Stimulated activated CD8-positive, alpha-beta memory T cell treated with anti-CD3 and anti-CD28 coated beads, Interleukin-2, amount 100 ng/mL, for 48 hours (primary cell): ENCODE results near the gene SRRM5.
"Not testable (repeated sequence)": the region's sequence is repeated elsewhere in the genome, so short reads cannot be mapped to it uniquely, and the experiment has no call there.

Experiments
- DNase-seq, 2 donors: peaks; one replicate each; pipeline ENCODE4 v3.0.0-alpha.2; 2020; ENCODE audit warnings: low read depth in 2 of 2

SRRM5 gene

GRCh38 chr19:43591904-43592772 is 19.8 kb upstream of the SRRM5 start:
- DNase-seq = no peak

- no peak for DNase-seq
These were observed 19.0 kb upstream of the SRRM5 start for GRCh38 chr19:43592800-43593350.

- DNase-seq = no peak
These were observed 17.7 kb upstream of the SRRM5 start for GRCh38 chr19:43594081-43594697.

- peak; percentile 50 to 59 for DNase-seq
These were observed 16.9 kb upstream of the SRRM5 start for GRCh38 chr19:43594710-43595604.

DNA sequence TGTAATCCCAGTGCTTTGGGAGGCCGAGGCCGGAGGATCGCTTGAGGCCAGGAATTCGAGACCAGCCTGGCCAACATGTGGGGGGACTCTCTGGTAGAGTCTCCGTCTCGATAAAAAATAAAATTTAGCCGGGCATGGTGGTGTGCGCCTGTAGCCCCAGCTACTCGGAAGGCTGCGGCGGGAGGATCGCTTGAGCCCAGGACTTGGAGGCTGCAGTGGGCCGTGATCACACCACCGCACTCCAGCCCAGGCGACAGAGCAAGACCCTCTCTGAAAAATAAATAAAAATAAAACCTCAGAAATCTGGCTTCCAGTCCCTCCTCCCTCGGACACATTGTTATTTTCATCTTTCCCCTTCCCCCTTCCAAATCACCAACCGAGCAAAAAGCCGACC is 16.3 kb upstream of the SRRM5 start:
- DNase-seq = no peak

- DNase-seq = peak; percentile 99 to 100
These were observed 15.7 kb upstream of the SRRM5 start, which contains the start of the genes IRGQ and ZNF576 for GRCh38 chr19:43595999-43596841. IRGQ (minus strand) TSS chr19:43596134; CDS start chr19:43595338, 796 bp downstream. ZNF576 (plus strand) TSS chr19:43596595; CDS start chr19:43597109, 514 bp downstream.

DNA sequence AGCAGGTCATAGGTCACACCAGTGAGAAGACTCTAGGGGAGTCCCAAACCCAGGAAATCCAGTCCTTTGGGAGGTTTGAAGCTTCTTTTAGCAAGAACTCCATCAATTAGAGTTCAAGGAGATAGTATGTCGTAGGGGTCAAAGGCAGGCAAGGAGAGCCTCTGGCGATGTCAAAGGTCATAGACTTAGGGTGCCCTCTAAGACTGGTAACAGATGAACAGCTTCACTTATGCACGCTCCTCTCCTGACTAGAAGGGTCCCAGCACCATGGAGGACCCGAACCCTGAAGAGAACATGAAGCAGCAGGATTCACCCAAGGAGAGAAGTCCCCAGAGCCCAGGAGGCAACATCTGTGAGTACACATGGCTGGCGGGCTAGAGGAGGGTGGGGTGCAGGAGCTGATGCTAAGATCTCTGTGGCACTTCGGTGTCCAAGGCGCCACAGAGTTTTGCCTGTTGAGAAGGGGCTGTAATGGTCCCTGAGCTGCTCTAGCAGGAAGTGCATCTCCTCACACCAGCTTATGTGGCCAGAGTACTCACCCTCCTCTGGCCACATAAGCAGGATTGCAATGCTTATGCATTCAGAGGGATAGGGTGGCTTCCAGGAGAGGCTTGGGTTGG is 14.9 kb upstream of the SRRM5 start:
- DNase-seq = no peak

- DNase-seq = no peak
These were observed 14.0 kb upstream of the SRRM5 start for GRCh38 chr19:43597876-43598275.

GRCh38 chr19:43598445-43599240 is 13.2 kb upstream of the SRRM5 start:
- DNase-seq = no peak

GRCh38 chr19:43599635-43600295 is 12.1 kb upstream of the SRRM5 start:
- DNase-seq = no peak

GRCh38 chr19:43600326-43600725 is 11.6 kb upstream of the SRRM5 start:
- not testable (repeated sequence) for DNase-seq

DNA sequence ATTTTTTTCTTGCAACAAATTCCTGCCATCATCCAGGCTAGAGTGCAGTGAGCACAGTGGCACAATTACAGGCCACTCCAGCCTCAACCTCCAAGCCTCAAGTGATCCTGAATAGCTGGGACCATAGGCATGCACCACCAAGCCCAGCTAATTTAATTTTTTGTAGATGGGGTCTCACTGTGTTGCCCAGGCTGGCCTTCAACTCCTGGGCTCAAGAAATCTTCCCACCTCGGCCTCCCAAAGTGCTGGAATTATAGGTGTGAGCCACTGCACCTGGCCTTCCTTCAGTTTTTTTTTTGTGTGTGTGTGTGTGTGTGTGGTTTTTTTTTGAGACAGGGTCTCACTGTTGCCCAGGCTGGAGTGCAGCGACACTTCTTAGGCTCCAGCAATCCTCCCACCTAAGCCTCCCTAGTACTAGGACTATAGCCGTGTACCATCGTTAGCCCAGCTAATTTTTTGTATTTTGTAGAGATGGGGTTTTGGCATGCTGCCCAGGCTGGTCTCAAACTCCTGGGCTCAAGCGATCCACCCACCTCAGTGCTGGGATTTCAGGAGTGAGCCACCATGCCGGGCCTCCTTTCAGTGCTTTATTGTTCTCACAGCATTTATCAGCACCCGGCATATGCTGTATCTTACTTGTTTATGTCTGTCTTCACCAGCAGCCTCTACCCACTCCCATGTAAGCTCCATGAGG is 5.9 kb upstream of the SRRM5 start:
- DNase-seq = no peak

DNA sequence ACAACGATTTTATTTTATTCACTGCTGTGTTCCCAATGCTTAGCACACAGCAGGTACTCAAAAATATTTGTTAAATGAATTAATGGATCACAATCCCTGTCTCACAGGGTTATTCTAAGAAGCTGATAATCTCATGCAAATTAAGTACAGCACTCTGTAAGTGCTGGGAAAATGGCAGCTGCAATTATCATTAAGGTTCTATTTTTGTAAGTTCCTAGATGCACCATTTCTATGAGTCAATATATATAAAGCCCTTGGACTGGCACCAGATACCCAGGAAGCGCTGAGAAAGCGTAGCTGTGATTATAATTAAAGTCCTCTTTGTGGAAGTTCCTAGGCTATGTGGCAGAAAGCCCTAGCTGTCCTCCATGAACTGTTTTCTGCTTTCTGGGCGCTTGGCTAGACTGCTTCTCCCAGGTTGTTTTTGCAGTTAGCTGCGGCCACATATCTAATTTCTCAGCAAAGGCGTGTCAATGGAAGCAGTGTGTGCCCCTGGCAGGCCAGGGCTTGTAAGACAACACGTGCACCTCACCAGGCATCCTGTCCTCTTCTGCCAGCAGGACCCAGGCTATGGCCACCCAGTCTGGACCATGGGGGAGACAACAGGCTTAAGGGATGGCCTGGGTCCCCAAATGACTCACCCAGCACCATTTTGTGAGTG is 5.2 kb upstream of the SRRM5 start:
- DNase-seq = no peak

- no peak for DNase-seq
These were observed 4.4 kb upstream of the SRRM5 start for GRCh38 chr19:43607238-43608205.

- DNase-seq = no peak
These were observed 2.0 kb upstream of the SRRM5 start for GRCh38 chr19:43609872-43610271.

DNA sequence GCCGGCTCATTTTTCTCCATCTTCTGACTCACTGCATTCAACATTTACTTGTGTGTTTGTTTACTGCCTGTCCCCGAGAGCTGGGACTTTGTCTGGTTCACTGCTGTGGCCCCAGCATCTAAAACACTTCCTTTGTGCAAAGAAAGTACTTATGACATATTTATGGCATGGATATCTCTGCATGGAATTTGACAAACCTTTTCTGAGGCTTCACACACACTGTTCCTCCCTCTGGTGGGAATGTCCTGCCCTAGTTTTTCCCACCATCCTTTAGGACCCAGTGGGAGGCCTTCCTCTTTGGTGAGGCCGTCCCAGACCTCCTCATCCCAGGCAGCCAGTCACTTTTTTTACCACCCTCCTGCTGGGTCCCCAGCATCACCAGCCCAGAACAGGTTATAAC is 1.4 kb upstream of the SRRM5 start:
- no peak for DNase-seq

GRCh38 chr19:43612374-43612773 is 486 bp downstream of the SRRM5 start:
- no peak for DNase-seq
